Measurements from ENCODE around the gene FTH1.
"Not testable (repeated sequence)": the region's sequence is repeated elsewhere in the genome, so short reads cannot be mapped to it uniquely, and the experiment has no call there.

FTH1 gene

DNA sequence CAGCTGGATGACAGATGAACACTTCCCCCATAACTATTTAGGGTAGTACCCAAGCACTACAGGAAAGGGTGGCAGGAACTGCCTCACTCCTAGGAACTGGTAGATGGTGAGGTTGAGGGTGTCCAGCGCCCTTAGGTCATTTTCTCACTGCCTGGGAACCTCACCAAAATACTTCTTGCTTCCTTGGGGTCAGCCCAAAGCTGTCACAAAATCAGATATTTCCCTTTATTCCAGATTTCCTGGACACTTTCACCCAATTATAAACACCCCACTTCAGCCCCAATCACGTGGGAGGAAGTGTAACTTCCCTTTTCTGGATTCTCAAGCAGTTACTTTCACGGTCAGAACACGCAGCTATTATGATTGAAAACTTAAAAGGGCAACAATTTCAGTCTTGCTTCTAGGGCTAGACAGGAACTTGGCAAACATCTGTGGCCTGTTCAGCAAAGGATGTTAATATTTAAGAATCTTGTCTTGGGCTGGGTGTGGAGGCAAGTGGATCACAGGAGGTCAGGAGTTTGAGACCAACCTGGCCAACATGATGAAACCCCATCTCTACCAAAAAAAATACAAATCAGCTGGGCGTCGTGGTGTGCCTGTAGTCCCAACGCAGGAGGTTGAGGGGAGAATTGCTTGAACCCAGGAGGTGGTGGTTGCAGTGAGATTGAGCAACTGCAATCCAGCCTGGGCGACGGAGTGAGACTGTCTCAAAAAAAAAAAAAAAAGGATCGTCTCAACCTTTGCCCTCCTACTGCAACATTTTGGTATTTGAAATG lies 4.0 kb downstream of the FTH1 start:
- no peak for DNase-seq

- no peak for DNase-seq
Observed at GRCh38 chr11:61963016-61963281, 4.5 kb downstream of the FTH1 start.

GRCh38 chr11:61962213-61963015 lies 5.0 kb downstream of the FTH1 start:
- DNase-seq = no peak

DNA sequence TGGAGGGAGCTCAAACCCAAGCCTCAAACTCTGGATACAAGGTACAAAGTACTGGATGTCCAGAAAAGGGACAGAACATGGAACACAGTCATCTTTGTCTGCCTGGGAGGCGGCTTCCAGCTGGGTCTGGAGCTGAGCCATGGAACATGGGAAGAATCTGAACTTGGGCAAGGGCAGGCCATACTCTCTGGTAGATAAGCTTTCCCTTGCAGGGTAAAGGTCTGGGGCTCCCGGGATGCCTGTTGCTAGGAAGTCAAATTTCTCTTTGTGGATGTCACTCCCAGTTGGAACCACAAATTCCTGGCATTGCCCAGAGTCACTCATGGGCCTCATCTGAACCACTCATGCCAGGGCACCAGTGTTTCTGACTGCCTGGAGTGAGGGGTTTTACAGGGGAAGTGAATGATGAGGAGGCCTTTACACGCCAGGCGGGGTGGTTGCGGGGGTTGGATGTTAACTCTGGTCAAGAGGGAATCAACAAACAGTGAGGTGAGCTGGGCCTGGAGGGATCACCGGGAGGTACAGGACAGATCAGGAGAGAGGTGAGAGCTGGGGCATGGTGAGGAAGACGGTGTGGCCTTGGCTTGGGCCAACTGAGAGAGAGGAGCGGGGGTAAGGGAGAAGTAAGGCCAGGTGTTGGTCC lies 5.7 kb downstream of the FTH1 start:
- no peak for DNase-seq

GRCh38 chr11:61960532-61960931 lies 6.9 kb downstream of the FTH1 start:
- DNase-seq = no peak

DNA sequence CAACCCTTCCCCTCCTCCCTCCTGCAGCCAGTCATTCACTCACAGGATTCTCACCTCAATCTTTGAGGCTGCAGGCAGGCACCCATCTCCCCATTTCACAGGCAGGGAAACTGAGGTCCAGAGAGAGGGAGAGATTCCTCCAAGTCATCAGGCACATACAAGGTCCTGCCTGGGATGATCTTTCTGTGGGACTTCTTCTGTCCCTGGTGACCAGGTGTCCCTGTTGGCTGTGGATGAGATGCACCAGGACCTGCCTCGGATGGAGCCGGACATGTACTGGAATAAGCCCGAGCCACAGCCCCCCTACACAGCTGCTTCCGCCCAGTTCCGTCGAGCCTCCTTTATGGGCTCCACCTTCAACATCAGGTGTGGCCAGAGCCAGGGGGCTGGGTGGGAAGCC lies 7.8 kb downstream of the FTH1 start:
- no peak for DNase-seq

DNA sequence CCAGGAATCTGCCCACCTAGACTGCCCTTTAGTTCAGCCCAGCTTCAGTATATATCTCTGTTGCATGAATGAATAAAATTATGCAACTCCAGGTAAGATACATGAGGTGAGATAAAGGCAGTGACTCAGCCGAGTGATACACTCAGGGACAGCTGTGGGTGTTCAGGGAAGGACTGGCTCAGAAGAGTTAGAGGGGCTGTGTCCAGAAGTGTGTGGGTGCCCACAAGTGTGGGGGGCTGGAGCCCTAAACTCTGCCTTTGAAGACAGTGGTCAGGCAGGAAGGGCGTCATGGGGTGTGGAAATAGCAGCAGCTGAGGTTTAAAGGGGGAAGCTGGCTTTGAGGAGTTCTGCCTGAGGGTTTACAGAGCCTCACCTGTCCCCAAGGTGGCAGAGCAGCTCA lies 8.3 kb downstream of the FTH1 start:
- DNase-seq = no peak

DNA sequence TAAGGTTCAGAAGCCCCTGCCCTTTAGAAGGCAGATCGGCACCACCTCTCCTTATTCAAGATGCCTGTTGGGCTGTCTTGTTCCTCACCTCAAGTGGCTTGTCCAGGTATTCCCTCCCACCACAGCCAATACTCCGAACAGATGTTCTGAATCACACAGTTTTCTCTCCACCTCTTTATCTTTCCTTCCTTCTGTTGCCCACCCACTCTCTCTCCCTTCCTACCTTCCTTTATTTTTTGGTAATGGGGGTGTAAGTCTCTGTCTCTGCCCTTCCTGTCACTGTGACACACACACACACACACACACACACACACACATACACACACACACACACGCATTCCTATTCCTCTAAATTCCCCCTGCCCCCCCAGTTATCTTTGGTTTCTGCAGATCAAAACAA lies 8.8 kb downstream of the FTH1 start:
- DNase-seq = no peak

DNA sequence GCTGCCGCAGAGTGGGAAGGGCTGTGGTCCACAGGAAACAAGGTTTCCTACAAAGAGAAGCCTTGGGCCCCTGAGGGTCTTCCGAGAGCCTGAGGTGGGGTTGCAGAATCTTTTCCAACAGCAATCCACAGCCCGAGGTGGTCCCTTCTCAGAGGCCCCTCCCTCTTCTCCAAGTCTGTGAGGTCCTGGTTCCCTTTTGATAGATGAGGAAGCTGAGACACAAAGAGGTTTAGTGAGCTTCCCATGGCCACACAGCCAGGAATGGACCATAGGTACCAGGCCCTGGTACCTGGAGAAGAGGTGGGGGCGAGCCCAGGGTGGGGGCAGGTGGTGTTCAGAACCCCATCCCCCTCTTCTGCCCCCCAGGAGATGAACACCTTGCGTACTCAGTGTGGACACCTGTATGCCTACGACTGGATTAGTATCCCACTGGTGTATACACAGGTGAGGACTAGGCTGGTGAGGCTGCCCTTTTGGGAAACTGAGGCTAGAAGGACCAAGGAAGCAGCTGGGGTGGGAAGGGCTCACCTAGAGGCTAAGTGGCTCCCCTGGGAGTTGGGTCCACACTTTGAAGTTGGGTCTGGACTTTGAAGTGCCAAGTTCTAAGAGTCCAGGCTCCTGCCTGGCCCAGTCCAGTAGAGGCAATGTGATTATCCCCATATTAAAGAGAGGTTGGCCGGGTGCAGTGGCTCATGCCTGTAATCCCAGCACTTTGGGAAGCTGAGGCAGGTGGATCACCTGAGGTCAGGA lies 10.2 kb downstream of the FTH1 start:
- DNase-seq = no peak

- DNase-seq = no peak
Observed at GRCh38 chr11:61956191-61957020, 11.0 kb downstream of the FTH1 start.

DNA sequence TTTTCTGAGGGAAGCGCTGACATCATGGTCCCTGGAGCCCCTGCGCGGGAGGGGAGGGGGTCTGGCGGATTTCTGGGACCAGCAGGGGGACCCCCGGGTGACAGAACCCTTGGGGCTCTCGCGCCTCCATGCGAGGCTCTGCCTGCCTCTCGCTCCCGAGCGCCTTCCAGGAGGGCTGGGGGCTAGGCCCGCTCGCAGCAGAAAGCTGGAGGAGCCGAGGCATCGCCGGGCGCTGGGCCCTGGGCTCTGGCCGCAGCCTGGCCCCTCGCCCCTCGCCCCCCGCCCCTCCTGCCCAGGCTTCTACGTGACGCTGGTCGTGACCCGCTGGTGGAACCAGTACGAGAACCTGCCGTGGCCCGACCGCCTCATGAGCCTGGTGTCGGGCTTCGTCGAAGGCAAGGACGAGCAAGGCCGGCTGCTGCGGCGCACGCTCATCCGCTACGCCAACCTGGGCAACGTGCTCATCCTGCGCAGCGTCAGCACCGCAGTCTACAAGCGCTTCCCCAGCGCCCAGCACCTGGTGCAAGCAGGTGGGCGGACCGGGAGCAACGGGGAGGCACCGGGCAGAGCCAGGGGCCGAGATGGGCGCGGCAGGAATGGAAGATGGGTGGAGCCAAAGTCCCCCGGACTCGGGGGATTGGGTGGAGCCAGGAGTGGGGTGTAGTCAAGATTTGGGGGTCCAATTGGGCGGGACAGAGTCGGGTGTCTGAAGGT lies 11.9 kb downstream of the FTH1 start:
- DNase-seq = peak; percentile 25 to 91

DNA sequence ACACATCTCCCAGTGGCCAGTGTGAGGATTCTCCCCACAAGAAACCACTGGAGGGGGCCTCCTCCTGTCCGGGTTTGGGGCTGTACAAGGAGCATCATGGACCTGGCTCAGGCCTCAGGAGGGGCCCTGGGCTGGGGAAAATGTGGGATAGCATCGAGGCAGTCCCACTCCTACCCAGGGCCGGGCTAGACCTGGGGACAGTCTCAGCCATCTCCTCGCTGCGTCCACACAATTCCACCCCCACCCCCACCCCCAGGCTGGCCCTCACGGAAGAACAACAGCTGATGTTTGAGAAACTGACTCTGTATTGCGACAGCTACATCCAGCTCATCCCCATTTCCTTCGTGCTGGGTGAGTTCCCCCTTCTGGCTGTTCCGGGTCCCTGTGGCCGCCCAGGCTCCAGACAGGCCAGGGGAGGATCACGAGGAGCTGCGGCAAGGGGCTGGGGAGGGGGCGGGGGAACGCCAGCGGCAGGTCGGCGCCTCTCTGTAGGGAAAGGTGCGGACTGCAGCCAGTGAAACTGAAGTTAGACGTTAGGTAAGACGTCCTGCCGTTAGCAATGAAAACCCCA lies 12.5 kb downstream of the FTH1 start:
- DNase-seq = peak; percentile 21 to 70

- no peak for DNase-seq
Observed at GRCh38 chr11:61954106-61954850, 13.2 kb downstream of the FTH1 start.

DNA sequence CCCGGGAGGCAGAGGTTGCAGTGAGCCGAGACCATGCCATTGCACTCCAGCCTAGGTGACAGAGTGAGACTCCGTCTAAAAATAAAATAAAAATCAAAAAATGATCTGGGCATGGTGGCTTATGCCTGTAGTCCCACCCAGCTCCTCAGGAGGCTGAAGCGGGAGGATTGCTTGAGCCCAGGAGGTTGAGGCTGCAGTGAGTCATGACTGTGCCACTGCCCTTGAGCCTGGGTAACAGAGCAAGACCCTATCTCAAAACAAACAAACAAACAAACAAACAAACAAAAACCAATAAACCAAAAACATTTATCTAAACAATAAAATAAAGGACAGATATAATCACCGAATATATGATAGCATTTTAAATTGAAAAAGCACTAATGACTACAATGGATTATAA lies 13.8 kb downstream of the FTH1 start:
- not testable (repeated sequence) for DNase-seq

DNA sequence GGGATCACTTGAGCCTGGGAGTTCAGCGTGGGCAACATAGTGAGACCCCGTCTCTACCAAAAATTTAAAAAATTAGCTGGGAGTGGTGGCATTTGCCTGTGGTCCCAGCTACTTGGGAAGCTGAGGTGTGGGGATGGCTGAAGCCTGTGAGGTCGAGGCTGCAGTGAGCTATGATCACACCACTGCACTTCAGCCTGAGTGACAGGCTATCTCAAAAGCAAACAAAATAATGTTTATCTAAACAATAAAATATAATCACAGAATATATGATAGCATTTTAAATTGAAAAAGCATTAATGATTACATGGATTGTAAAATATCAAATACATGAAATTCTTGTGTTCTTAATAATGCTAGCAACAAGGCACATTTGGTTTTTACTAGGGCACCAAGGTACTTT lies 14.6 kb downstream of the FTH1 start:
- DNase-seq = no peak

DNA sequence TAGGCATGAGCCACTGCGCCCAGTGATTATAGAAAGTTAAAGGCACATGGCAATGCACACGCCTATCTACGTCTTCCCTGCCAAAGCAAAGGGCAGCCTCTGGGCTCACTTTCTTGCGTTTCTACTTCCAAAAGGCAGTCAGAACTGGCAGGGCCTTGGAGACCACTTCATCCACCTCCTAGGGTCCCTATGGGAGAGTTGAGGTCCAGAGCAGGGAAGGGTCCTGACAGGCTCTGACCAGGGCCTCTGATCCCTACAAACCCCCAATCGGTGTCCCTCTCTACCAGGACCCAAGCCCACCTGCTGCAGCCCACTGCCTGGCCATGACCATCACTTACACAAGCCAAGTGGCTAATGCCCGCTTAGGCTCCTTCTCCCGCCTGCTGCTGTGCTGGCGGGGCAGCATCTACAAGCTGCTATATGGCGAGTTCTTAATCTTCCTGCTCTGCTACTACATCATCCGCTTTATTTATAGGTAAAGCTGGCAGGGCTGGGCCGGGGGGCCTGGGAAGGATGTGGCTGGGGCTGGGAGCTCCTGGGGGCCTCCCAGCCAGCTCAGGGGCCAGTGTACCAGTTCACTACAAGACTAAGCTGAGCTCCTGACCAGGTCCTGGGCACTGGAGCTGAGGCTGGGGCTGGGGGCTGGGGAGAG lies 15.8 kb downstream of the FTH1 start:
- DNase-seq = no peak

DNA sequence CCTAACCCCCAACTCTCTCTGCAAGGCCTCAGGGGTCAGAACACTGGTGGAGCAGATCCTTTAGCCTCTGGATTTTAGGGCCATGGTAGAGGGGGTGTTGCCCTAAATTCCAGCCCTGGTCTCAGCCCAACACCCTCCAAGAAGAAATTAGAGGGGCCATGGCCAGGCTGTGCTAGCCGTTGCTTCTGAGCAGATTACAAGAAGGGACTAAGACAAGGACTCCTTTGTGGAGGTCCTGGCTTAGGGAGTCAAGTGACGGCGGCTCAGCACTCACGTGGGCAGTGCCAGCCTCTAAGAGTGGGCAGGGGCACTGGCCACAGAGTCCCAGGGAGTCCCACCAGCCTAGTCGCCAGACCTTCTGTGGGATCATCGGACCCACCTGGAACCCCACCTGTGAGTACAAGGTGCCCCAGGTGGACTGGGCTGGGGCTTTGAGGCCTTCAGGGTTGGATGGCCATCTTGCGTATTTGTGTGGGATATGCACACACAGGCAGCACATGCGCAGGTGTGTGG lies 17.3 kb downstream of the FTH1 start, which contains the start of gene BEST1:
Gene BEST1, plus strand, starts transcription at position 317 of the 513 bp plus-strand sequence. CDS start 1,456 bp downstream, outside the sequence.
- DNase-seq = no peak

DNA sequence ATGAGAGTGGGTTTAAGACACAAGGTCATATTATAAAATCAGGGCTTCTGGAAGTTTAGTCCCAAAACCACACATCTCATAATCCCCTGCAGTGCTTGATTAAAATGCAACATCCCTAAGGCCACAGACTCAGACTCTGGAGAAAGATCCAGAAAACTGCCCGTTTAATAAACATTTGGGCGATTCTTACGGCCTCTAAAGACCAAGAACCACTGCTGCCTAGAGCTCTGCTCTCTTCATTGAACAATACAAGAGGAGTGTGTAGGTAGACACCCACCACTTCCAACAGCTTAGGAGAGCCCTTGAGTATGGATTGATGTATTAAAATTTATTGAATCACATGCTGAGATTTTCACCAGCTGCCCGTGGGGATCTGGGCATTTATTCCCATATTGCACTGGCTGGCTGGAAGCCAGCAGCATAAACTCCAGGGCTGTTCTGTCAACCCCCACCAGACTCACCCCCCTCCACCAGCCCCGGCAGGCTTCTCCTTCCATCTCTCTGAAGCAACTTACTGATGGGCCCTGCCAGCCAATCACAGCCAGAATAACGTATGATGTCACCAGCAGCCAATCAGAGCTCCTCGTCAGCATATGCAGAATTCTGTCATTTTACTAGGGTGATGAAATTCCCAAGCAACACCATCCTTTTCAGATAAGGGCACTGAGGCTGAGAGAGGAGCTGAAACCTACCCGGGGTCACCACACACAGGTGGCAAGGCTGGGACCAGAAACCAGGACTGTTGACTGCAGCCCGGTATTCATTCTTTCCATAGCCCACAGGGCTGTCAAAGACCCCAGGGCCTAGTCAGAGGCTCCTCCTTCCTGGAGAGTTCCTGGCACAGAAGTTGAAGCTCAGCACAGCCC lies 18.0 kb downstream of the FTH1 start:
- DNase-seq = peak; percentile 45 to 68

DNA sequence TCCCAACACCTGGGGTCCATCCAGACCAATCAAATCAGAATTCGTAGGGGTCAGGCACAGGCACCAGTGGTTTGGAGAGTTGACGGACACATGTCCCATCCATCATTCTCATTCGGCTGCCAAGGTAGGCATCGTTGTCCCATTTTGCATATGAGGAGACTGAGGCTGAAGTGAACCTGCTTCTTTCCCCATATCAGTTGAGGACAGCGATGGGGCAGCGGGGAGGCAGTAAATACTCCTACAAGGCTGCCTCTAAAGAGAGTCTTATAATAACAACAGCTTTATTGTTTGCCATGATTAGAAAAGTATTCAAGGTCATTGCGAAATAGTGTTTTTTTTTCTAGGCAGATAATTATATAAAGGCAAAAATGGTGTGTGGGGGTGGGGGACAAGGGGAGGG lies 18.9 kb downstream of the FTH1 start:
- DNase-seq = no peak

All from NCI-H526 (cell line).